Erythroblast (primary cell): Measurements from ENCODE around the gene ARID4A.
A peak's percentile ranks its signal among the peaks of the same experiment; 100 is the strongest.
"Not testable (repeated sequence)": the region's sequence is repeated elsewhere in the genome, so short reads cannot be mapped to it uniquely, and the experiment has no call there.

Experiments
- DNase-seq, 2 experiments: peaks; one replicate each; lab custom pipeline; 2025; lab: John Stamatoyannopoulos, UW
- GATA1 ChIP-seq: IDR thresholded peaks from 2 replicates; pipeline ENCODE4 v1.6.1; 2011; ENCODE audit warnings: low read depth, mild to moderate bottlenecking, control low read depth, low read length, moderate library complexity
- POLR2A ChIP-seq: IDR thresholded peaks from 2 replicates; pipeline ENCODE4 v1.6.1; 2011; ENCODE audit warnings: mild to moderate bottlenecking, low read length

ARID4A gene

GRCh38 chr14:58354808-58355207, 56.5 kb downstream of the ARID4A start:
- TF ChIP-seq POLR2A (no peak), GATA1 (no peak)
- DNase-seq, result no peak

GRCh38 chr14:58356268-58356667, 57.9 kb downstream of the ARID4A start:
- no peak for DNase-seq
- TF ChIP-seq POLR2A (no peak), GATA1 (no peak)

DNA sequence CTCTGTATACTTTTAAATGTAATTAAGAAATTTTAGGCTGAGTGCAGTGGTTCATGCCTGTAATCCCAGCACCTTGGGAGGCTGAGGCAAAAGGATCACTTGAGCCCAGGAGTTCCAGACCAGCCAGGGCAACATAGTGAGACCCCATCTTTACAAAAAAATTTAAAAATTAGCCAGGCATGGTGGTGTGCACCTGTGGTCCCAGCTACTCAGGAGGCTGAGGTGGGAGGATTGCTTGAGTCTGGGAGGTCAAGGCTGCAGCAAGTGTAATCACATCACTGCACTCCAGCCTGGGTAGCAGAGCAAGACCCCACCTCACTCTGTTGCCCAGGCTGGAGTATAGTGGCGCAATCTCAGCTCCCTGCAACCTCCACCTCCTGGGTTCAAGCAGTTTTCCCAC, 63.9 kb downstream of the ARID4A start:
- not testable (repeated sequence) for DNase-seq

- TF ChIP-seq GATA1, result no peak
- no peak for TF ChIP-seq POLR2A
- peak; percentile 41 to 63 for DNase-seq
Measured at GRCh38 chr14:58362798-58363412, 64.5 kb downstream of the ARID4A start.

DNA sequence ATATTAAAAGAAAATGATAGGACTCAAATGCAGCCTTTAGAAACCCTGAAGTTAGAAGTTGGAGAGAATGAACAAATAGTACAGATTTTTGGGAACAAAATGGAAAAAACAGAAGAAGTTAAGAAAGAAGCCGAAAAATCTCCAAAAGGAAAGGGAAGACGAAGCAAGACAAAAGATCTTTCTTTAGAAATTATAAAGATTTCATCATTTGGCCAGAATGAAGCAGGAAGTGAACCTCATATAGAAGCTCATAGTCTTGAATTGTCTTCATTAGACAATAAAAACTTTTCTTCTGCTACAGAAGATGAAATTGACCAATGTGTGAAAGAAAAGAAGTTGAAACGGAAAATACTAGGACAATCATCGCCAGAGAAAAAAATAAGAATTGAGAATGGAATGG, 66.0 kb downstream of the ARID4A start:
- no peak for TF ChIP-seq GATA1
- TF ChIP-seq POLR2A, result no peak
- DNase-seq, result no peak

- no peak for TF ChIP-seq POLR2A
- TF ChIP-seq GATA1, result no peak
- DNase-seq, result no peak
Measured at GRCh38 chr14:58367296-58367695, 68.9 kb downstream of the ARID4A start.

GRCh38 chr14:58368956-58369355, 70.6 kb downstream of the ARID4A start:
- DNase-seq, result no peak
- TF ChIP-seq GATA1, result no peak
- no peak for TF ChIP-seq POLR2A

DNA sequence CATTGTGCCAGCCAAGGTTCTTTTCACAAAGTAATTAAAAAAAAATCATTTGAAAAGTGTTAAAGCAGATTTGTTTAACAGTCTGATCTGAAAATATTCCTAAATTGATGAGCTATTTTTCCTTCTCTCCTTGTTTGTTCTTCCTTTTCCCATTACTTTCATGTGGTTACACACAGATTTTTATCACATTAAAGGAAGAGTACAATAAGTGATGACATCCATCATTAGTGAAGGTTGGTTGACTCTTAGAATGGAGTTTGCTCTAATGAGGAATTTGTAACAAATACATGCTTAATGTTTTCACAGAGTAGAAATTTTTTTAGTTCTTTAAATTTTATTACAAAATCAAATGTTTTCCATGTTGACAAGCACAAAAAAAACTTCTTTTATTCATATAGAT, 78.4 kb downstream of the ARID4A start:
- TF ChIP-seq GATA1, result no peak
- TF ChIP-seq POLR2A, result no peak
- no peak for DNase-seq

GRCh38 chr14:58390830-58391229, 92.5 kb downstream of the ARID4A start:
- DNase-seq, result no peak
- TF ChIP-seq GATA1, result no peak
- no peak for TF ChIP-seq POLR2A

DNA sequence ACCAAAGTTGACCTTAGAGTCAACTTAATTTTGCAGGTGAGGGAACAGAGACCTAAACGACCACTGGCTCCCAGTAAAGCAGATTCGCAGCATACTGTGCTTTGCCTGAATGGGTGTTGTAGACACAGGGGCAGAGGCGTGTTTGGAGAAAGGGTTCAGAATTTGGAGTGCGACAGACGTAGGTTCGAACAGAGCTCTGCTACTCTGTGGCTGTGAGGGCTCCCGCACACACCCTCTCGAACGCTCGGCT, 97.1 kb downstream of the ARID4A start:
- TF ChIP-seq POLR2A (no peak), GATA1 (no peak)
- no peak for DNase-seq

- TF ChIP-seq GATA1 (no peak), POLR2A (peak; percentile 34)
- peak; percentile 83 to 89 for DNase-seq
Measured at GRCh38 chr14:58395812-58396788, 97.7 kb downstream of the ARID4A start, which contains the start of gene TOMM20L. TOMM20L (plus strand) TSS chr14:58395930; CDS start chr14:58395958, 28 bp downstream.

- TF ChIP-seq POLR2A (no peak), GATA1 (no peak)
- DNase-seq, result no peak
Measured at GRCh38 chr14:58397156-58397555, 98.8 kb downstream of the ARID4A start.

DNA sequence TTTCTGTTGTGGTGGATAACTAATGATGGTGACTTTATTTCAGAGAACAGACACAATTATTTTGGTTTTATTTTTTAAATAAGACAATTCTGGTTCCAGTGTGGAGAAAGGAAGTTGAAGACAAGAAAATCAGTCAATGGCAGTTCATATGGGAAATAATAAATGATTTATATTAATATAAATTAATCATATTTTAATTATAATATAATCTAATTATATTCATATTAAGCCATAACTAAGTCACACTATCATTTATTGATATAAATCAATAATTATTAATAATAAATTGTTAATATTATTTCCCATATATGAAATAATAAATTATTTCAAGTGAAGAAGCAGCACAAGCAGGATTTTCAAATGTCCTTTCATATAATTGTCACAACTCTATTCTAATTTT, 100.1 kb downstream of the ARID4A start:
- TF ChIP-seq GATA1 (no peak), POLR2A (no peak)

GRCh38 chr14:58398895-58399294, 100.5 kb downstream of the ARID4A start:
- no peak for DNase-seq
- TF ChIP-seq POLR2A, result no peak

More for the DNA sequence above, 100.1 kb downstream of the ARID4A start:
- no peak for DNase-seq

- DNase-seq, result no peak
- TF ChIP-seq POLR2A (no peak), GATA1 (no peak)
Measured at GRCh38 chr14:58401587-58401986, 103.2 kb downstream of the ARID4A start.
